SJCRH30 (cell line): ENCODE data around the gene ELMOD2. TPM values are rescaled to one million over a fixed set of nuclear protein-coding genes. Genes with fewer than 3 reads are reported as not detected.

Experiments used
- DNase-seq, 2 experiments: peaks; one replicate each; pipeline ENCODE4 v3.0.0-alpha.2; 2015 to 2020
- H3K27ac ChIP-seq: fragments of 250-450 bp; sonication (Bioruptor Pico); 2 replicates; pipeline ENCODE4 v1.5.1; 2020; ENCODE audit warnings: mild to moderate bottlenecking, moderate library complexity
- H3K27me3 ChIP-seq: fragments of 250-450 bp; sonication (Bioruptor Pico); 2 replicates; pipeline ENCODE4 v1.5.1; 2020; ENCODE audit warnings: mild to moderate bottlenecking, moderate library complexity
- H3K36me3 ChIP-seq: fragments of 250-450 bp; sonication (Bioruptor Pico); 2 replicates; pipeline ENCODE4 v1.5.1; 2020; ENCODE audit warnings: mild to moderate bottlenecking, moderate library complexity
- H3K4me1 ChIP-seq: fragments of 250-450 bp; sonication (Bioruptor Pico); 2 replicates; pipeline ENCODE4 v1.5.1; 2020; ENCODE audit warnings: mild to moderate bottlenecking, moderate library complexity
- H3K4me3 ChIP-seq: fragments of 250-450 bp; sonication (Bioruptor Pico); 2 replicates; pipeline ENCODE4 v1.5.1; 2020; ENCODE audit warnings: mild to moderate bottlenecking, moderate library complexity
- H3K9me3 ChIP-seq: fragments of 250-450 bp; sonication (Bioruptor Pico); replicated peaks from 2 replicates; pipeline ENCODE4 v1.5.1; 2020; ENCODE audit warnings: mild to moderate bottlenecking, moderate library complexity
- total RNA-seq: library from RNA; depleted of rRNA; stranded (reverse); fragments of >200 nt; shearing (Covaris generic); gene quantifications from 2 replicates; pipeline ENCODE4 v1.2.3, GENCODE V29; 2014; rRNA removed

Gene ELMOD2
- total RNA-seq, 1 experiment from 2014 or later: 26.9 TPM

DNA sequence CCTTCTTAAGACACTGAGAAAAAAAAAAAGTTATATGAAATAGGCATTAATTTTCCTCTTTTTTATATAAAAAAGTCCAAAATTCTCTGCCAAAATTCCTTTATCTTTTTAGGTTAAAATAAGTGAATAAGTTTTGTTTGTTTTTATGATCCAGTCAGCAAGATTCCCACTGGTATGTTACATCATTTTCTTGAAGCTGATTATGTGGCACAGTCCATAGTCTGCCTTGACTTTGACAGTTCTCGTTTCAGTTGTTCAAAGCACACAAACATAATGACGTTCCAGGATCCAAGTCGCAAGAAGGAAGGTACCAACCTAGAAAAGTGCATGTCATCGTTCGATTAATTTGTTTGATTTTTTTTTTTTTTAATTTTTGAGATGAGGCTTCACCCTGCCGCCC, 35.7 kb downstream of the ELMOD2 start:
- Histone ChIP-seq H3K27me3 (no peaks in the 10 kb centered on the region), H3K27ac (no peak overlapping the region), H3K36me3 (no peaks in the 10 kb centered on the region), H3K4me3 (no peak overlapping the region), H3K9me3 (no peaks in the 10 kb centered on the region), H3K4me1 (peaks cover 2% of the 10 kb centered on the region; the same call in 1 of the 2 replicates)
- no peak for DNase-seq

DNA sequence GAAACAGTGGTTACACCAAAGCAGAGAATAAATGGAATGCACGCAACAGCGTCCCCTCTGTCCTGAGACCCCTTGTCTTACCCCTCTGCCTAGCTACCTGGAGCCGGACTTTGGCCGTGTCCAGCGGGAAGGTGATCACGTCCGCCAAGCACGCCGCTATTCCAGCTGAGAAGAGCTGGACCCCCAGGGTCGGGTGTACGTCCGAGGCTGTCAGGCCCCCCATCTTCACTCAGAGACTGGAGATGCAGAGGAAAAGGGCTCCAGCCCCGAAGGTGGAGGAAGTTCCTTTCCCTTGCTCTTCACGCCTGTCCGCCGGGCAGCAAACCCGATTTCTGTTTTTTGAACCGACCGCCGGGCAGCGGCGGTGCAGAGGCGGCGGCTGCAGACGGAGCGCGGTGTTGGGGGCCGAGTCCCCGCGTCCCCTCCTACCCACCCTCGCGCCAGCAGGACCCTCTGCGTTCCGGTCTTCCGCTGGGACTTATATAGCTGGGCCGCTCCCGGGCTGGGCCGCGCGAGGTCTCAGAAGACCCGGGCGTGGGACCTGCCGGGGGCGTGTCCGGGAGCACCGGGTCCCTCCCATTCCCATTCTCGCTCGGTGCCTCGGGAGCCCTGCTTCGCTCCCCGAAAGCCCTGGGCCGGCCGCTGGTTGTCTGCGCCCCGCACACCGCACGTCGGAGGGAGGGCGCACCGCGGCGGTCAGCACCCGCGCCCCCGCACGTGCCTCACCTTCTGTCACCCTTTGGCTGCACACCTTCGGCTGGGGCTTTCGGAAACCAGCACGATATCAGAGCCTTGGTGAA, 44.7 kb downstream of the ELMOD2 start, which contains the start of gene UCP1:
Gene UCP1, minus strand, starts transcription at position 455 of the 800 bp plus-strand sequence. Its CDS starts 232 bp downstream, at position 223.
- no peak for DNase-seq
- Histone ChIP-seq H3K27me3 (no peaks in the 10 kb centered on the region), H3K4me1 (no peaks in the 10 kb centered on the region), H3K4me3 (no peak within 1 kb of the TSS), H3K27ac (no peak within 1 kb of the TSS), H3K9me3 (no peaks in the 10 kb centered on the region), H3K36me3 (no peaks in the 10 kb centered on the region)

DNA sequence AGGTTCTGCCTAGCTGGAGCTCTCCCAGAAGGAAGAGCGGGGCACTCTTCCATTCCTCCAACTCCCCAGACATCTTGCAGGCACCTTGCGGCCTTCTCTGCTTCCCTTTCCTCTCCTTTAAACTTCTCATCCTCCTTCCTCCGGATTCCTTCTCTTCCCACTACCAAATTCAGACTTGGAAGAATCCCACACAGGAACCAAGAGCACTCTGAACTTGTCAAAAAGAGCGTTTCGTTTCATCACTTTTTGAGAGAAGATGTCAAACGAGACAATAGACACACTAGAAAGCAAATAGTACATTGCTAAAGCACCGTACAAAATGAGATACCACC, 45.3 kb downstream of the ELMOD2 start:
- H3K27me3 ChIP-seq: no peaks in the 10 kb centered on the region
- H3K4me1 ChIP-seq: no peaks in the 10 kb centered on the region
- H3K9me3 ChIP-seq: no peaks in the 10 kb centered on the region
- DNase-seq: no peak
- no peak overlapping the region for H3K4me3 ChIP-seq
- H3K36me3 ChIP-seq: no peaks in the 10 kb centered on the region
- no peak overlapping the region for H3K27ac ChIP-seq

DNA sequence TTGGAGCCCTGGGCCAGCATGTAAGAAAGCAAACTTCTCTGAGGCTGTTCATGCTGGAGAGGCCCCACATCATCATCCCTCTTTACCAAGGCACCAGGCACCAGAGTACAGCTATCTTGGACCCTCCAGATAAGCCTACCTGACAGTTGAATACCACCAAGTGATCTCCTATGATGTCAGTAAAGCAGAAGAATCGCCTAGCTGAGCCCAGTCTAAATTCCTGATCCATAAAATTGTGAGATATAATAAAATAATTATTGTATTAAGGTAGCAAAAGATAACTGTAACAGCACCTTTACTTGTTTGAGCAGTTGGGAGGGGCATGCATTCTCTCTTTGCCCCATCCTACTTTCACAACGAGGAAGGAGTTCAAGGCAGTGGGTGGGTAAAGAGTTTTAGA, 47.7 kb downstream of the ELMOD2 start:
- H3K27me3 ChIP-seq: no peaks in the 10 kb centered on the region

DNA sequence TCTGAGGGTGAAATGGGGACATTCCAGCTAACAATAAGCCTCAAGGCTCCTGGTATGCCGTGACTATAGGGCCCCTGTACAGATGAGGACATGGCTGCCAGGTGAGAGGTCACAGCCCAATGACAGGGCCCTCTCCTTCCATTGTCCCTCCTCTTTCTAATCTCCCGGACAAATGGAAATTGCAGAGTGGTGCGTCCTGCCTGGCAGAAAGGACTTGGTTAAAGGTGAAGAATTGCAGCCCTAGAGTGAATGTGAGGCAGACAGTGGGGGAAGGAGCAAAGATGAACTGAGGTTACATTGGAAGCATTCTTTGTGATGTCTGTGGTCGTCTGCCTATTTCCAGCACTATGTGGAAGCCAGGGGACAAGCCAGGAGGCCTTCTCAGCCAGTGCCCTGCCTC, 51.5 kb downstream of the ELMOD2 start:
- no peaks in the 10 kb centered on the region for H3K9me3 ChIP-seq
- no peak overlapping the region for H3K27ac ChIP-seq
- no peaks in the 10 kb centered on the region for H3K36me3 ChIP-seq
- no peaks in the 10 kb centered on the region for H3K27me3 ChIP-seq
- no peaks in the 10 kb centered on the region for H3K4me1 ChIP-seq
- H3K4me3 ChIP-seq: no peak overlapping the region
- no peak for DNase-seq

More for the DNA sequence above, 47.7 kb downstream of the ELMOD2 start:
- no peak for DNase-seq
- Histone ChIP-seq H3K4me1 (no peaks in the 10 kb centered on the region), H3K36me3 (no peaks in the 10 kb centered on the region), H3K27ac (no peak overlapping the region), H3K4me3 (no peak overlapping the region), H3K9me3 (no peaks in the 10 kb centered on the region)

DNA sequence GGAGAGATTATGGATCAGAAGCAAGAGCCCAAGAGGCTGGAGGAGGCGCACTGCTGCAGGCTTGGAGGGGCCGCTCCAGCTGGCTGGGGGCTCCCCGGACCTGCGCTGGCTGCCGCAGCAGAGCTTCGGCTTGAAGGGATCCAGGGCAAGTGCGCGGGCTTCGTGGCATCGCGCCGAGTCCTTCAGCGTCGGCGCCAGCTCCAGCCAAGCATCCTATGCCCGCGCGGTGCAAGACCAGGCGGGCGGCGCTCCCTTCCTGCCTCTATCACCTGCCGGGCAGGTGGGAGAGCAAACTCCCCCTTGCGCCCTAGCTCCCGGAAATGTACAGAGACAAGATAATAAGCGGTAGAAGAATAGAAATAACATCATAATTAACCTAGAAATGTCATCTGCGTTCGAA, 55.3 kb downstream of the ELMOD2 start:
- Histone ChIP-seq H3K36me3 (no peaks in the 10 kb centered on the region), H3K4me1 (no peaks in the 10 kb centered on the region), H3K27me3 (no peaks in the 10 kb centered on the region), H3K4me3 (no peak overlapping the region), H3K27ac (no peak overlapping the region), H3K9me3 (no peaks in the 10 kb centered on the region)
- no peak for DNase-seq

DNA sequence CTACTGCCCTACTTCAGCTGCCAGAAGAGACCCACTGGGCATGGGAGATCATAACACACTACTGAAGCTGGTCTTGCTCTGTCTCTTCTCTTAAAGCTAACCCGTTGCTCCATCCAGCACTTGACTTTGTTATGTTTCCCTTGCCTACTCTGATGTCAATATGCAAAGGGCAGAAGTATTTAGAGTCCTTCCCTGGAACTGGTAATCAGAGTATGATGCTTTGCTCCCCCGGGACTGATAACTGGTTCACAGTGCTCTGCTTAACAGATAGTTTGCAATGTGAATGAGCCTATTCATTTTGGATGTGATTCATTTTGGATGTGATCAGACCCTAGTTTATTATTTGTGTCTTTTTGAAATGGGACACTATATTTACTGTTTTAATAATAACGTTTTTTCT, 57.1 kb downstream of the ELMOD2 start:
- Histone ChIP-seq H3K9me3 (no peaks in the 10 kb centered on the region), H3K27me3 (no peaks in the 10 kb centered on the region)
- peak in 1 of 2 experiments; percentile 11 for DNase-seq

DNA sequence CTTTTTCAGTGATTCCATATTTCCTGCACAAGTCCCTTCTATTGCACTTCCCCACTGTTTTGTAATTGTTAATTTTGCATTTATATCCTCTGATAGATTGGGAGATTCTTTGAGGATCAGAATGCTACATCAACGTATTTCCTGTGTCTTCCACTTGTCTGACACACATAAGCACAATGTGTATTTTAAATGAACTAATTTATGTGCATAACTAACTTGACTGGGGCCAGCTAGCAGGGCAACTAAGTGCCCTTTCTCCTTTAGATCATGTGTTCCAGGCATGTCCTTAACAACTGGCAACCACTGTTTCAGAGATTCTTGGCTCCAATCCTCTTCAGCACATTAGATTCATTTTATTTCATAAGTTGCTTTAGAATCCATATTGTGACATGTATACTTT, 60.5 kb downstream of the ELMOD2 start:
- Histone ChIP-seq H3K4me1 (no peaks in the 10 kb centered on the region), H3K36me3 (no peaks in the 10 kb centered on the region), H3K27me3 (no peaks in the 10 kb centered on the region), H3K27ac (no peak overlapping the region), H3K4me3 (no peak overlapping the region), H3K9me3 (no peaks in the 10 kb centered on the region)
- DNase-seq: no peak

More for the DNA sequence above, 57.1 kb downstream of the ELMOD2 start:
- H3K36me3 ChIP-seq: no peaks in the 10 kb centered on the region
- H3K27ac ChIP-seq: no peak overlapping the region
- H3K4me3 ChIP-seq: no peak overlapping the region
- H3K4me1 ChIP-seq: no peaks in the 10 kb centered on the region

DNA sequence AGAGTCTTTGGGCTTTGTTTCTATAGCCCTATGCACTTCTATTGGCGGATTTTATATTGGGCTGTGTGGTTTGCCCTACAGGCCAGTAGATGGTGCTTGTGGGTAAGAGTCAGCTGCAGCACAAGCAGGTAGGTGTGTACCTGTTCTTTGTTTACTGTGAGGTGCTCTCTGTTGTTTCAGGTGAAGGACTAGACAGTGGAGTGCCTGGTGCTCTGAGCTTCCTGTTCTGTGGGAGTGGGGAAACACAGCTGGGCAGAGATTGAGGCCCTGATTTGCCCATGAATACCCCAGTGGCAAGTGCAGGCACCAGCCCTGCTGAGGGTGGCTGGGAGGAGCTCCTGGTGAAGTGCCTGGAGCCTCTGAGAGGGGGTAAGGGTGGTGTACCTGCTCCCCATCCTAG, 71.1 kb downstream of the ELMOD2 start:
- no peak for DNase-seq

DNA sequence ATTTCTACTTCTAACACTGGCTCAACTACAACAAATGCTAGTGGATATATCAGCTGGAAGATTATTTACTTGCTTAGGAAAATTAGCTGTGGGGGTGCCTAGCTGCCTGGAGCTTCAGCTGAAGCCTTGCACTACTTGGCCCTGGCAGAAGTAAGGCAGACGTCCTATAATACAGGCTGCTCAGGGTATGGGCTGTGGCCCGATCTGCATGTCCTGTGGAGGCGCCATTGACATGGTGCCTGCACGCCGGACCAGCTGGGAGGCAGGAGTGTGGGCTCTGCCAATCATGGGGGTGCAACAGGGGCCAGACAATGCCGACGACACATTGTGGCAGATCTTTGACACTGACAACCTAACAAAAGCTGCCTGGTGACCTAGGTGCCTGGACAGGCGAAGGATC, 76.4 kb downstream of the ELMOD2 start:
- Histone ChIP-seq H3K9me3 (no peaks in the 10 kb centered on the region), H3K4me1 (no peaks in the 10 kb centered on the region), H3K36me3 (no peaks in the 10 kb centered on the region), H3K27ac (no peak overlapping the region), H3K4me3 (no peak overlapping the region), H3K27me3 (no peaks in the 10 kb centered on the region)
- no peak for DNase-seq

More for the DNA sequence above, 71.1 kb downstream of the ELMOD2 start:
- H3K4me3 ChIP-seq: no peak overlapping the region
- H3K27me3 ChIP-seq: no peaks in the 10 kb centered on the region
- no peaks in the 10 kb centered on the region for H3K36me3 ChIP-seq
- H3K27ac ChIP-seq: no peak overlapping the region
- H3K4me1 ChIP-seq: no peaks in the 10 kb centered on the region
- H3K9me3 ChIP-seq: no peaks in the 10 kb centered on the region; the same call in 1 of the 2 replicates

DNA sequence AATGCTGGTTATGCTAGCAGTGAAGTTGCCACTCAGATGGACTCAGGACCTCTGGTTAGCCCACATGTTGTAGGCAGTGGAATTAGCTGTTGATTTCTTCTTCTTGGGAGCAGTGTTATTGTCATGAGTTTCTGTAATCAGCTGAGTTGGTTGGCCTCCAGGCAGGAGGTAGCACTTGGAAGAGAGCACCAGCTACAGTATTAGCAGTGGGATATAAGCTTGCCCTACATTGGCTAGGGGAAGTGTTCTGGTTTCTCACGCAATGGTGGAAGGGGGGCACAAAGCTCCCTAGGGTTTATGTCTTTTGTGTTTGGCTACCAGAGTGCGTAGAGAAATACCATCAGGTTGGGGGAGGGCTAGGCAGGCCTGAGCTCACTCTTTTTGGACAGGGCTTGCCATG, 78.7 kb downstream of the ELMOD2 start:
- Histone ChIP-seq H3K27me3 (no peaks in the 10 kb centered on the region), H3K4me1 (no peaks in the 10 kb centered on the region), H3K9me3 (no peaks in the 10 kb centered on the region), H3K4me3 (no peak overlapping the region), H3K27ac (no peak overlapping the region), H3K36me3 (no peaks in the 10 kb centered on the region)
- no peak for DNase-seq

DNA sequence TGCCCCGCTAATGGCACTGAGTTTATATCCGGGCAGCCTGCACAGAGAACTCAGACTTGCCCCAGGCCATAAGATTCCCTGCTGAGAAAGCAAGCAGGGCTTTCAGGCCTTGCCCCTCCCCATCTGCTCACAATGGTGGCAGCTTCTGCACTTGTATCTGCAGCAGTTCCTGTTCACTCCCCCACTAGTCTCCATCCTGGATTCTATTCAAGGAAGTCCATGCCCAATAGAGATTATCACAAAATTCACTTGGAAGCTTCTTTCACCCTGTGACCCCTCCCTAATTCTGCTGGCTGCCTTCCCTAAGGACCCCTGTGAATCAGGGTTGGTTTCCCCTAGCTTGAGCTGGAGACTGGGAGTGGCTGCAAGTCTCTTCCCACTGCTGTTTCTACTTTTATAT, 79.3 kb downstream of the ELMOD2 start:
- Histone ChIP-seq H3K4me3 (no peak overlapping the region), H3K4me1 (no peaks in the 10 kb centered on the region), H3K36me3 (no peaks in the 10 kb centered on the region), H3K27ac (no peak overlapping the region), H3K27me3 (no peaks in the 10 kb centered on the region), H3K9me3 (no peaks in the 10 kb centered on the region)
- DNase-seq: peak in 1 of 2 experiments; percentile 22

Other genes with a start within 250 kb of the ELMOD2 start
- 49.8 and 55.9 TPM in 2 replicates for gene SCOC, start 150.5 kb upstream of the ELMOD2 start, total RNA-seq
- gene CLGN, start 96.5 kb upstream of the ELMOD2 start, total RNA-seq: 4.2 and 5.5 TPM in 2 replicates
- not detected in 2 replicates for gene MGAT4D, start 25.9 kb upstream of the ELMOD2 start, total RNA-seq
- not detected in 2 replicates for gene UCP1, start 44.8 kb downstream of the ELMOD2 start, total RNA-seq
- gene TBC1D9, start 232.2 kb downstream of the ELMOD2 start, total RNA-seq: 27.3 and 29.0 TPM in 2 replicates